Stomach (tissue), 9 donors: ENCODE data around the gene NPC2. TPM values are rescaled to one million over a fixed set of nuclear protein-coding genes. Genes with fewer than 3 reads are reported as not detected.

Experiments used
- DNase-seq, 2 donors: peaks; one replicate each; pipeline versions ENCODE4 v3.0.0 to v3.0.0-alpha.2; 2013 to 2019
- H3K27ac ChIP-seq, 5 donors: fragments of 200-600 bp in 4 of 5; sonication (generic) in 4 of 5; one replicate each; pipeline ENCODE4 v1.5.1; 2013 to 2019; ENCODE audit warnings: mild to moderate bottlenecking in 1 of 5, moderate library complexity in 1 of 5
- H3K27me3 ChIP-seq, 3 donors: fragments of 200-600 bp; sonication (generic); one replicate each; pipeline ENCODE4 v1.5.1; 2017 to 2019; ENCODE audit warnings: mixed run types in 1 of 3
- H3K36me3 ChIP-seq, 4 donors: fragments of 200-600 bp; sonication (generic); 1 replicate in 3 of 4; 2 replicates in 1 of 4; pipeline ENCODE4 v1.5.1; 2016 to 2019
- H3K4me1 ChIP-seq, 4 donors: fragments of 200-600 bp; sonication (generic); one replicate each; pipeline ENCODE4 v1.5.1; 2016 to 2019
- H3K4me3 ChIP-seq, 4 donors: fragments of 200-600 bp; sonication (generic) in 3 of 4; one replicate each; pipeline ENCODE4 v1.5.1; 2016 to 2019; ENCODE audit warnings: mild to moderate bottlenecking in 1 of 4
- H3K9me3 ChIP-seq, 4 donors: fragments of 200-600 bp; sonication (generic); one replicate each; pipeline ENCODE4 v1.5.1; 2016 to 2019
- EP300 ChIP-seq: sonication (generic); formaldehyde crosslinking; IDR thresholded peaks from one replicate; pipeline ENCODE4 v1.6.1; 2017; ENCODE audit warnings: antibody characterized with exemption
- POLR2A ChIP-seq, 4 donors: fragments of 450-650 bp; IDR thresholded peaks; one replicate each; pipeline ENCODE4 v1.6.1; 2016; ENCODE audit warnings: antibody characterized with exemption in 4 of 4, control low read depth in 2 of 4, mild to moderate bottlenecking in 1 of 4, moderate library complexity in 1 of 4
- POLR2AphosphoS5 ChIP-seq, 3 donors: sonication (generic); formaldehyde crosslinking; IDR thresholded peaks; one replicate each; pipeline ENCODE4 v1.6.1; 2016; ENCODE audit warnings: antibody characterized with exemption in 3 of 3
- WGBS, 5 donors: extraction: QIAGEN DNeasy Blood & Tissue Kit in 3 of 5; methylation state at CpG; one replicate each; pipeline versions ENCODE4 v1.1.5 to v1.1.7; 2013 to 2018; 5-methylcytosine and 5-hydroxymethylcytosine counted together
- intact Hi-C: fragments of 100-400 bp; cut with DNase I; formaldehyde crosslinking; loops from one replicate; pipeline ENCODE4 v1.15.1; 2023; ENCODE audit warnings: low total_unique reads
- polyA plus RNA-seq, 3 donors: library from polyadenylated mRNA; stranded (reverse); fragments of 200-250 nt; gene quantifications; one replicate each; pipeline ENCODE4 v1.2.3, GENCODE V29; 2013
- total RNA-seq, 5 donors: library from RNA; depleted of rRNA; stranded (reverse); fragments of >200 nt; gene quantifications; one replicate each; pipeline versions ENCODE4 v1.1.0 to v1.2.3, GENCODE V29; 2014 to 2016
- TF ChIP-seq, protein P1 (sequence below), 7 experiments: fragments of 450-650 bp in 4 of 7; fragments of 200-600 bp in 3 of 7; sonication (generic) in 3 of 7; IDR thresholded peaks; one replicate each; pipeline ENCODE4 v1.5.1; 2016 to 2019; ENCODE audit warnings: antibody characterized with exemption in 7 of 7, control low read depth in 2 of 7, mild to moderate bottlenecking in 1 of 7
- donor health status: healthy with polysubstance abuse.
- donor health status: Bipolar disorder and iron deficiency.
- donor health status: healthy.

Gene NPC2
- total and polyA plus RNA-seq, 8 donors = 62.6 to 186 (median 129) TPM

- no peak overlapping the region for H3K27ac ChIP-seq
- WGBS, 5 donors = 85 to 94% (median 90%) methylated on average over 8 of the region's 8 CpGs
- DNase-seq = no peak
- peaks cover 0 to 4% (median 0%) of the 10 kb centered on the region in 3 donors for H3K27me3 ChIP-seq
- TF ChIP-seq, protein P1, sequence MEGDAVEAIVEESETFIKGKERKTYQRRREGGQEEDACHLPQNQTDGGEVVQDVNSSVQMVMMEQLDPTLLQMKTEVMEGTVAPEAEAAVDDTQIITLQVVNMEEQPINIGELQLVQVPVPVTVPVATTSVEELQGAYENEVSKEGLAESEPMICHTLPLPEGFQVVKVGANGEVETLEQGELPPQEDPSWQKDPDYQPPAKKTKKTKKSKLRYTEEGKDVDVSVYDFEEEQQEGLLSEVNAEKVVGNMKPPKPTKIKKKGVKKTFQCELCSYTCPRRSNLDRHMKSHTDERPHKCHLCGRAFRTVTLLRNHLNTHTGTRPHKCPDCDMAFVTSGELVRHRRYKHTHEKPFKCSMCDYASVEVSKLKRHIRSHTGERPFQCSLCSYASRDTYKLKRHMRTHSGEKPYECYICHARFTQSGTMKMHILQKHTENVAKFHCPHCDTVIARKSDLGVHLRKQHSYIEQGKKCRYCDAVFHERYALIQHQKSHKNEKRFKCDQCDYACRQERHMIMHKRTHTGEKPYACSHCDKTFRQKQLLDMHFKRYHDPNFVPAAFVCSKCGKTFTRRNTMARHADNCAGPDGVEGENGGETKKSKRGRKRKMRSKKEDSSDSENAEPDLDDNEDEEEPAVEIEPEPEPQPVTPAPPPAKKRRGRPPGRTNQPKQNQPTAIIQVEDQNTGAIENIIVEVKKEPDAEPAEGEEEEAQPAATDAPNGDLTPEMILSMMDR (IDR thresholded peaks at IDR 0.05) = no peak
- no peak for TF ChIP-seq POLR2A (IDR thresholded peaks at IDR 0.05)
- no peak for TF ChIP-seq POLR2AphosphoS5 (IDR thresholded peaks at IDR 0.05)
- no peak for TF ChIP-seq EP300
- intact Hi-C loops = no loop called here
- peaks cover 0 to 12% (median 10%) of the 10 kb centered on the region in 4 donors for H3K4me1 ChIP-seq
- H3K4me3 ChIP-seq = no peak overlapping the region
- no peaks in the 10 kb centered on the region for H3K9me3 ChIP-seq
- peaks cover 0 to 32% (median 3%) of the 10 kb centered on the region in 4 donors for H3K36me3 ChIP-seq
Measured at GRCh38 chr14:74515891-74516412, 22.8 kb upstream of the NPC2 start.

GRCh38 chr14:74514471-74514941 is 21.4 kb upstream of the NPC2 start:
- intact Hi-C loops = no loop called here
- TF ChIP-seq POLR2A (IDR thresholded peaks at IDR 0.05) (no peak), POLR2AphosphoS5 (IDR thresholded peaks at IDR 0.05) (no peak)
- Histone ChIP-seq H3K27me3 (peaks cover 0 to 4% (median 4%) of the 10 kb centered on the region in 3 donors), H3K4me3 (peak overlapping the region in 1 of 4 donors; percentile 4), H3K27ac (peak overlapping the region in 3 of 5 donors; percentile 26 to 49 (median 46)), H3K9me3 (no peaks in the 10 kb centered on the region), H3K4me1 (peaks cover 0 to 12% (median 10%) of the 10 kb centered on the region in 4 donors), H3K36me3 (peaks cover 0 to 33% (median 5%) of the 10 kb centered on the region in 4 donors)
- 22 to 66% (median 46%) methylated on average over 12 to 13 of the region's 13 CpGs for WGBS, 5 donors
- DNase-seq = peak in 1 of 2 donors; percentile 32

GRCh38 chr14:74511966-74512830 is 19.1 kb upstream of the NPC2 start:
- H3K36me3 ChIP-seq = peaks cover 0 to 48% (median 11%) of the 10 kb centered on the region in 4 donors
- 73 to 84% (median 78%) methylated on average over 9 to 10 of the region's 10 CpGs for WGBS, 5 donors

GRCh38 chr14:74510959-74511409 is 17.9 kb upstream of the NPC2 start:
- H3K4me3 ChIP-seq = no peak overlapping the region
- H3K9me3 ChIP-seq = no peaks in the 10 kb centered on the region
- H3K27ac ChIP-seq = no peak overlapping the region
- peaks cover 0 to 12% (median 10%) of the 10 kb centered on the region in 4 donors for H3K4me1 ChIP-seq
- WGBS, 5 donors = 66 to 78% (median 70%) methylated on average over 9 to 10 of the region's 10 CpGs
- no peak for DNase-seq
- peaks cover 0 to 46% (median 12%) of the 10 kb centered on the region in 4 donors for H3K36me3 ChIP-seq
- intact Hi-C loops = no loop called here
- no peak for TF ChIP-seq POLR2A (IDR thresholded peaks at IDR 0.05)
- peaks cover 0 to 11% (median 4%) of the 10 kb centered on the region in 3 donors for H3K27me3 ChIP-seq

More at GRCh38 chr14:74511966-74512830, 19.1 kb upstream of the NPC2 start:
- H3K4me3 ChIP-seq = no peak overlapping the region
- no peak for DNase-seq
- peaks cover 0 to 11% (median 4%) of the 10 kb centered on the region in 3 donors for H3K27me3 ChIP-seq
- TF ChIP-seq POLR2AphosphoS5 (IDR thresholded peaks at IDR 0.05) = no peak
- no peak for TF ChIP-seq POLR2A (IDR thresholded peaks at IDR 0.05)
- TF ChIP-seq, protein P1 (IDR thresholded peaks at IDR 0.05) = no peak
- TF ChIP-seq EP300 = no peak
- H3K9me3 ChIP-seq = no peaks in the 10 kb centered on the region
- peaks cover 0 to 12% (median 10%) of the 10 kb centered on the region in 4 donors for H3K4me1 ChIP-seq
- intact Hi-C loops = no loop called here
- H3K27ac ChIP-seq = no peak overlapping the region

DNA sequence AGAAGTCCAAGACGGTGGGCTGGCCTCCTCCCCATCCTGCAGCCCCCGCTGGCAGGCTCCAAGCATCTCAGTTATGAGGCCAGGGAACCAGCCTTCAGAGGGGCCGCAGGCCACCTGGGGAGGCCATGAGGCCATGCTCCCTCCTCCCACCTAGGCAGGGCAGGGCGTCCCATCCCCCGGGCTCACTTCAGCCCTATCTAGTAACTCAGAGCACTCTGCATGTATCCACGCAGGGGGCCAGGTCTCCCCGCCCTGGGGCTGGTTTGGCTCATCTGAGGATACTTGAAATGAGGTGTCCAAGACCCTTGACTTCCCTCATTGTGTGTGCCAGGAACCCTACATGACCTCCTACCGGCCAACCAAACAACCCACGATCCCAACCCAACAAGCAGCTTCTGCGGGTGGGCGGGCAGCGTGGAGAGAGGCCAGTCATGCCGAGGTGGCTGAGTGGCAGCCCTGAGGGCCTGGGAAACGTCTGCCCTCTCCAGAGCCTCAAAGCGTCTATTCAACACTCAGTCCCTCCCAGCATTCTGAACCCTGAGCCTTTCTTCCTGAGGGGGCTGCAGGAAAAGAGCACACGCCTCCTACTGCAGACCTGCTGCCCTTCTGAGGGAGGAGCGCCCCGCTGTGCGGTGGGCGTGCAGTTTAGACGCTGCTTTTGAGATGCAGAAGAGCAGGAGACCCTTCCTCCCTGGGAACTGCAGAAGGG is 17.3 kb upstream of the NPC2 start:
- intact Hi-C loops = no loop called here
- TF ChIP-seq, protein P1 (IDR thresholded peaks at IDR 0.05) = no peak
- TF ChIP-seq EP300 = no peak
- no peak for TF ChIP-seq POLR2A (IDR thresholded peaks at IDR 0.05)
- TF ChIP-seq POLR2AphosphoS5 (IDR thresholded peaks at IDR 0.05) = no peak
- Histone ChIP-seq H3K4me3 (no peak overlapping the region), H3K4me1 (peaks cover 0 to 12% (median 10%) of the 10 kb centered on the region in 4 donors), H3K36me3 (peaks cover 0 to 40% (median 15%) of the 10 kb centered on the region in 4 donors), H3K9me3 (no peaks in the 10 kb centered on the region), H3K27ac (no peak overlapping the region), H3K27me3 (peaks cover 0 to 11% (median 4%) of the 10 kb centered on the region in 3 donors)
- WGBS, 5 donors = 49 to 66% (median 64%) methylated on average over 17 to 21 of the region's 21 CpGs
- DNase-seq = peak in 1 of 2 donors; percentile 35
